OCI-LY1 (cell line): ENCODE measurements around the gene CPNE5.

Source experiments
- H2AFZ ChIP-seq: fragments of 200-600 bp; sonication (generic), shearing (Covaris generic); 2 replicates; pipeline ENCODE4 v1.6.0; 2014; ENCODE audit warnings: antibody characterized with exemption, mild to moderate bottlenecking, low read length
- H3F3A ChIP-seq: fragments of 200-600 bp; sonication (generic), shearing (Covaris generic); 2 replicates; pipeline ENCODE4 v1.6.0; 2014; ENCODE audit warnings: mild to moderate bottlenecking, antibody characterized with exemption, low read length, moderate library complexity; ENCODE audit not compliant: insufficient read depth
- H3K27ac ChIP-seq: fragments of 200-600 bp; sonication (generic); 2 replicates; pipeline ENCODE4 v1.5.1; 2014; ENCODE audit warnings: low read length, mixed run types, mild to moderate bottlenecking, low read depth; ENCODE audit not compliant: poor library complexity, severe bottlenecking
- H3K27me3 ChIP-seq: fragments of 200-600 bp; sonication (generic); 2 replicates; pipeline ENCODE4 v1.6.0; 2014; ENCODE audit warnings: antibody characterized with exemption, mild to moderate bottlenecking, low read length, moderate library complexity; ENCODE audit not compliant: insufficient read depth
- H3K36me3 ChIP-seq: fragments of 200-600 bp; sonication (generic); 2 replicates; pipeline ENCODE4 v1.6.1; 2014; ENCODE audit warnings: mild to moderate bottlenecking, antibody characterized with exemption, low read length, moderate library complexity, mixed read lengths; ENCODE audit not compliant: insufficient read depth
- H3K4me1 ChIP-seq: fragments of 200-600 bp; sonication (generic); 2 replicates; pipeline ENCODE4 v1.5.1; 2014; ENCODE audit warnings: mild to moderate bottlenecking, low read length, moderate library complexity; ENCODE audit not compliant: insufficient read depth, severe bottlenecking
- H3K4me2 ChIP-seq: fragments of 200-600 bp; sonication (generic), shearing (Covaris generic); 2 replicates; pipeline ENCODE4 v1.6.1; 2014; ENCODE audit warnings: low read length
- H3K4me3 ChIP-seq: fragments of 200-600 bp; sonication (generic); 2 replicates; pipeline ENCODE4 v1.5.1; 2014; ENCODE audit warnings: low read length, low read depth, mild to moderate bottlenecking, mixed read lengths; ENCODE audit not compliant: poor library complexity, severe bottlenecking
- H3K79me2 ChIP-seq: fragments of 200-600 bp; shearing (Covaris generic); 2 replicates; pipeline ENCODE4 v1.6.1; 2016; ENCODE audit warnings: mixed run types, low read length, mixed read lengths; ENCODE audit not compliant: insufficient read depth
- H3K9ac ChIP-seq: fragments of 200-600 bp; sonication (generic), shearing (Covaris generic); 2 replicates; pipeline ENCODE4 v1.6.1; 2014; ENCODE audit warnings: mild to moderate bottlenecking, low read length, mixed read lengths
- H3K9me2 ChIP-seq: fragments of 200-600 bp; sonication (generic), shearing (Covaris generic); 2 replicates; pipeline ENCODE4 v1.6.1; 2014; ENCODE audit warnings: low read depth, mild to moderate bottlenecking, low read length, mixed read lengths
- H3K9me3 ChIP-seq: fragments of 200-600 bp; shearing (Covaris generic); 2 replicates; pipeline ENCODE4 v1.6.1; 2014; ENCODE audit warnings: low read length, mixed read lengths
- H4K20me1 ChIP-seq: fragments of 200-600 bp; sonication (generic), shearing (Covaris generic); 2 replicates; pipeline ENCODE4 v1.6.0; 2016; ENCODE audit warnings: mild to moderate bottlenecking, low read length; ENCODE audit not compliant: insufficient read depth
- EZH2 ChIP-seq: fragments of 200-600 bp; sonication (generic), shearing (Covaris generic); IDR thresholded peaks from 2 replicates; pipeline ENCODE4 v1.8.0; 2017; ENCODE audit warnings: borderline replicate concordance, mixed run types, mild to moderate bottlenecking, antibody characterized with exemption, low read length, moderate library complexity, mixed read lengths
- TF ChIP-seq, protein P1 (sequence below): fragments of 200-600 bp; sonication (generic), shearing (Covaris generic); IDR thresholded peaks from 2 replicates; pipeline ENCODE4 v1.5.1; 2017; ENCODE audit warnings: mild to moderate bottlenecking, antibody characterized with exemption, low read length, moderate library complexity, mixed read lengths

CPNE5 gene

DNA sequence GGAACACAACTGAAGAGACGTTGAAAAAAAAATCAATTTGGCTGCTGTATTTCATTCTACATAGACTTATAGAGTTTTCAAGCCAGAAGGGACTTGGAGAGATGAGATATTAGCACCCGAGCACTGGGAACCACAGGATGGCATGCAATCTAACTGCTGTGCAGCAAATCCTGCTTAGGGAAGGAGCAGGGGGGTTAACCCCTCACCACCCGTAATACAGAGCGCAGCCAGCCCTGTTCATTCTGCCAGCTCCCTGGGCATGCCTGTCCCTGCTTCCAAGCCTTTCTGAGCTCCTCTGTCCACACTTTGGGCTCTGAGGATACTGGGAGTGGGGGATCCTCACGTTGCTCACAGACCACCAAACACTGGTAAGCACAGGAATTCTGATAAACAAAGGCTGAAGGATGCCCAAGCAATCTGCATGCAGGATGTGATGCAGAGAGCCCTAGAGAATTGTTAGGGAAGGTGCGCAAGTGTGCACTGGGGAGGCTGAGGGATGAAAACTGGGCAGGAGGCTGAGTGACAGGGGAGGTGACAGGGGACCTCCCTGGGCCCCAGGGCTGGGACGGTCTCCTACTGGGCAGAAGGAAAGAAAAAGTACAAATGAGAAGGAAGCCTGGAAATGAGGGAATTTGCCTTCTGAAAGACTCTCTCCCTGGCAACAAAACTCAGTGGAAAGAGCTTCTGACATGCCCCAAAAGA lies 34.0 kb downstream of the CPNE5 start:
- H3K4me3 ChIP-seq: no peak overlapping the region
- no peak for TF ChIP-seq EZH2
- TF ChIP-seq, protein P1, sequence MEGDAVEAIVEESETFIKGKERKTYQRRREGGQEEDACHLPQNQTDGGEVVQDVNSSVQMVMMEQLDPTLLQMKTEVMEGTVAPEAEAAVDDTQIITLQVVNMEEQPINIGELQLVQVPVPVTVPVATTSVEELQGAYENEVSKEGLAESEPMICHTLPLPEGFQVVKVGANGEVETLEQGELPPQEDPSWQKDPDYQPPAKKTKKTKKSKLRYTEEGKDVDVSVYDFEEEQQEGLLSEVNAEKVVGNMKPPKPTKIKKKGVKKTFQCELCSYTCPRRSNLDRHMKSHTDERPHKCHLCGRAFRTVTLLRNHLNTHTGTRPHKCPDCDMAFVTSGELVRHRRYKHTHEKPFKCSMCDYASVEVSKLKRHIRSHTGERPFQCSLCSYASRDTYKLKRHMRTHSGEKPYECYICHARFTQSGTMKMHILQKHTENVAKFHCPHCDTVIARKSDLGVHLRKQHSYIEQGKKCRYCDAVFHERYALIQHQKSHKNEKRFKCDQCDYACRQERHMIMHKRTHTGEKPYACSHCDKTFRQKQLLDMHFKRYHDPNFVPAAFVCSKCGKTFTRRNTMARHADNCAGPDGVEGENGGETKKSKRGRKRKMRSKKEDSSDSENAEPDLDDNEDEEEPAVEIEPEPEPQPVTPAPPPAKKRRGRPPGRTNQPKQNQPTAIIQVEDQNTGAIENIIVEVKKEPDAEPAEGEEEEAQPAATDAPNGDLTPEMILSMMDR: no peak
- no peaks in the 10 kb centered on the region for H3K27me3 ChIP-seq
- no peaks in the 10 kb centered on the region for H4K20me1 ChIP-seq
- no peaks in the 10 kb centered on the region for H3K36me3 ChIP-seq
- no peaks in the 10 kb centered on the region for H3K79me2 ChIP-seq
- no peaks in the 10 kb centered on the region for H3F3A ChIP-seq
- H3K9ac ChIP-seq: no peak overlapping the region
- H3K9me2 ChIP-seq: no peaks in the 10 kb centered on the region
- H3K4me1 ChIP-seq: peaks cover 5% of the 10 kb centered on the region
- no peak overlapping the region for H3K27ac ChIP-seq
- no peak overlapping the region for H3K4me2 ChIP-seq
- H2AFZ ChIP-seq: no peak overlapping the region
- H3K9me3 ChIP-seq: no peaks in the 10 kb centered on the region

DNA sequence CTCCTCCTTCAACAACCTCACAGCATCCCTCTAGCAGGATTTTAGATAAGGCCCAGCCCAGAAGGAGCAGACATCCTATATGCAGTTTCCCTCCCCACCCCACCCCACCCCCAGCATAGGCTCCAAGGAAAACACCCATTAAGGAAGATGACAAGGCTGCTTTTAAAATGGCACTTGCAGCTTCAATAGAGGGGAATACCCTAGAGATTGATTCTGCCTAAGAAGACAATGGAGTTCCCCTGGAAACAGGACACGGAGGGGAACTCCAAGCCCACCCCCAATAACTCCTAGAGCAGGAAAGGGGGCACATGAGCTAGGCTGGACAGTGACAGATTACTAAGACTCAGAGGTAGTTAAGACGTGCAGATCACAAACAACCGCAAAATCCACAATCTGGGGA lies 34.7 kb downstream of the CPNE5 start:
- no peak overlapping the region for H3K4me3 ChIP-seq
- H3K27ac ChIP-seq: no peak overlapping the region
- no peak overlapping the region for H2AFZ ChIP-seq
- no peak overlapping the region for H3K4me2 ChIP-seq
- peaks cover 5% of the 10 kb centered on the region for H3K4me1 ChIP-seq
- no peaks in the 10 kb centered on the region for H3K27me3 ChIP-seq
- TF ChIP-seq, protein P1: no peak
- TF ChIP-seq EZH2: no peak
- no peaks in the 10 kb centered on the region for H3K79me2 ChIP-seq
- no peaks in the 10 kb centered on the region for H3K36me3 ChIP-seq
- no peaks in the 10 kb centered on the region for H3K9me2 ChIP-seq
- H3F3A ChIP-seq: no peaks in the 10 kb centered on the region
- no peak overlapping the region for H3K9ac ChIP-seq
- no peaks in the 10 kb centered on the region for H3K9me3 ChIP-seq
- H4K20me1 ChIP-seq: no peaks in the 10 kb centered on the region

DNA sequence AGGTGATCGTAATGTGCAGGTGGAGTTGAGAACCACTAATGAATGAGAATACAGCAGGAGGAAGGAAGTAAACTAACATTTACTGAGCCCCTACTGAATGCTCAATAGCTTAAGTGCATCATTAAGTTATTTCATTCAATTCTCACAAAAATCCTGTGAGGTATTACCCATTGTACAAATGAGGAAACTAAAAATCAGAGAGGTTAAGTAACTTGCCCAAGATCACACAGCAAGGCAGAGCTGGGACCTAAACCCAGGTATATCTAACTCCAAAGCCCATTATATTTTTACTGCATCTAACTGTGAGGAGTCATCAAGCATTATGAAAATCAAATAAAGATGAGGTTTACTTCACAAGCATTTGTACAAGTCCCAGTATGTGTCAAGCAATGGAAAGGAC lies 35.3 kb downstream of the CPNE5 start:
- Histone ChIP-seq H3F3A (no peaks in the 10 kb centered on the region), H3K27ac (no peak overlapping the region), H2AFZ (no peak overlapping the region), H3K36me3 (no peaks in the 10 kb centered on the region), H3K79me2 (no peaks in the 10 kb centered on the region), H3K27me3 (no peaks in the 10 kb centered on the region), H3K9me2 (no peaks in the 10 kb centered on the region), H4K20me1 (no peaks in the 10 kb centered on the region), H3K4me1 (peaks cover 5% of the 10 kb centered on the region), H3K9ac (no peak overlapping the region), H3K9me3 (no peaks in the 10 kb centered on the region), H3K4me2 (no peak overlapping the region), H3K4me3 (no peak overlapping the region)
- TF ChIP-seq, protein P1: no peak
- no peak for TF ChIP-seq EZH2
